Neural progenitor cell (in vitro differentiated cells): ENCODE results near the gene MTSS2.

Experiments
- EZH2 ChIP-seq: fragments of 200-600 bp; sonication (generic); IDR thresholded peaks from 2 replicates; pipeline ENCODE4 v1.6.1; 2017; ENCODE audit warnings: antibody characterized with exemption, mild to moderate bottlenecking, moderate library complexity
- TF ChIP-seq, protein P1 (sequence below): fragments of 200-600 bp; sonication (generic); IDR thresholded peaks from 2 replicates; pipeline ENCODE4 v1.5.1; 2017; ENCODE audit warnings: antibody characterized with exemption, mild to moderate bottlenecking

DNA sequence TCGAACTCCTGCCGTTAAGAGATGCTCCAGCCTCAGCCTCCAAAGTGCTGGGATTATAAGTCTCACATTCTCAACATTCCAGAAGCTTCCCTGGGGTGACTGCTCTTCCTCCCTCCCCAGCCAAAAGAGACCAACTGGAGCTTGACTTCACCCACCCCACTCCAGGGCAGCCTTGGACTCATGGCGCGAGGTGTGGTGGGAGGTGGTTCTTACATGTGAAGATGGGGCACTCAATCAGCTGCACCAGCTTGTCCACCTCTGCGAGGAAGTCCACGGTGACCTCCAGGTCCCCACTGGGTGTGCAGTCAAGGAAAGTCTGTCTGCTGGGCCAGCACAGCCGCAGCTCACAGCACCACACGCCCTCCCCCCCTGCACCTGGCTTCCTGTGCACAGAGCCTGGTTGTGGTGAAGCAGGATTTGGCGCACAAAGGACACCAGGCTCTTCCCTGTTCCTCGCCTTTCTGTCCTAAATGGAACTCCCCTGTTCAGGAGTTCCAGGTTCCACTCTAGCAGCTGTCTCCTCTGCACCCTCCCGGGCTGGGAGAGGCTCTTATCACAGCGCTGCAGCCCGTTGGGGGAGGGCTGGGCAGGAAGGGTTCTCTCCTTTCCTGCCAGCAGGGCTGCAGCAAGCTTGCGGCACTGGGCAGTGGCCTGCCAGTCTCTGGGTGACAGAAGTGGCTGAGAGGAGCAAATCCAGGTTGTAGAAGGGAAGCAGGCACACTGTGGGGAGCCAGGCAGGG is 9.6 kb upstream of the MTSS2 start:
- TF ChIP-seq, protein P1, sequence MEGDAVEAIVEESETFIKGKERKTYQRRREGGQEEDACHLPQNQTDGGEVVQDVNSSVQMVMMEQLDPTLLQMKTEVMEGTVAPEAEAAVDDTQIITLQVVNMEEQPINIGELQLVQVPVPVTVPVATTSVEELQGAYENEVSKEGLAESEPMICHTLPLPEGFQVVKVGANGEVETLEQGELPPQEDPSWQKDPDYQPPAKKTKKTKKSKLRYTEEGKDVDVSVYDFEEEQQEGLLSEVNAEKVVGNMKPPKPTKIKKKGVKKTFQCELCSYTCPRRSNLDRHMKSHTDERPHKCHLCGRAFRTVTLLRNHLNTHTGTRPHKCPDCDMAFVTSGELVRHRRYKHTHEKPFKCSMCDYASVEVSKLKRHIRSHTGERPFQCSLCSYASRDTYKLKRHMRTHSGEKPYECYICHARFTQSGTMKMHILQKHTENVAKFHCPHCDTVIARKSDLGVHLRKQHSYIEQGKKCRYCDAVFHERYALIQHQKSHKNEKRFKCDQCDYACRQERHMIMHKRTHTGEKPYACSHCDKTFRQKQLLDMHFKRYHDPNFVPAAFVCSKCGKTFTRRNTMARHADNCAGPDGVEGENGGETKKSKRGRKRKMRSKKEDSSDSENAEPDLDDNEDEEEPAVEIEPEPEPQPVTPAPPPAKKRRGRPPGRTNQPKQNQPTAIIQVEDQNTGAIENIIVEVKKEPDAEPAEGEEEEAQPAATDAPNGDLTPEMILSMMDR, result no peak
- TF ChIP-seq EZH2, result no peak
